ENCODE results near the gene SLC46A2. TPM values are rescaled to one million over a fixed set of nuclear protein-coding genes. Genes with fewer than 3 reads are reported as not detected.

SLC46A2 gene
- polyA plus RNA-seq, 1 experiment: not detected

- no peak overlapping the region for H3K4me3 ChIP-seq (ENCODE audit: low read depth, low read length)
- ChIA-PET CTCF (interaction anchor here (0.6 kb wide), 1 partner anchor 54 kb away, joined by 4 read pairs; no protein-coding TSS in a partner anchor), POLR2A (no interaction called here)
- DNase-seq (ENCODE audit: low read depth): no peak
- no peaks in the 10 kb centered on the region for H3K36me3 ChIP-seq (ENCODE audit: control insufficient read depth, insufficient read depth, low read length)
- TF ChIP-seq, protein P1, sequence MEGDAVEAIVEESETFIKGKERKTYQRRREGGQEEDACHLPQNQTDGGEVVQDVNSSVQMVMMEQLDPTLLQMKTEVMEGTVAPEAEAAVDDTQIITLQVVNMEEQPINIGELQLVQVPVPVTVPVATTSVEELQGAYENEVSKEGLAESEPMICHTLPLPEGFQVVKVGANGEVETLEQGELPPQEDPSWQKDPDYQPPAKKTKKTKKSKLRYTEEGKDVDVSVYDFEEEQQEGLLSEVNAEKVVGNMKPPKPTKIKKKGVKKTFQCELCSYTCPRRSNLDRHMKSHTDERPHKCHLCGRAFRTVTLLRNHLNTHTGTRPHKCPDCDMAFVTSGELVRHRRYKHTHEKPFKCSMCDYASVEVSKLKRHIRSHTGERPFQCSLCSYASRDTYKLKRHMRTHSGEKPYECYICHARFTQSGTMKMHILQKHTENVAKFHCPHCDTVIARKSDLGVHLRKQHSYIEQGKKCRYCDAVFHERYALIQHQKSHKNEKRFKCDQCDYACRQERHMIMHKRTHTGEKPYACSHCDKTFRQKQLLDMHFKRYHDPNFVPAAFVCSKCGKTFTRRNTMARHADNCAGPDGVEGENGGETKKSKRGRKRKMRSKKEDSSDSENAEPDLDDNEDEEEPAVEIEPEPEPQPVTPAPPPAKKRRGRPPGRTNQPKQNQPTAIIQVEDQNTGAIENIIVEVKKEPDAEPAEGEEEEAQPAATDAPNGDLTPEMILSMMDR (IDR thresholded peaks at IDR 0.05; ENCODE audit: insufficient read depth, low read depth, low read length): no peak
- no peaks in the 10 kb centered on the region for H3K27me3 ChIP-seq (ENCODE audit: control insufficient read depth, insufficient read depth, low read length)
These were observed 8.2 kb upstream of the SLC46A2 start for GRCh38 chr9:112898872-112899311.

DNA sequence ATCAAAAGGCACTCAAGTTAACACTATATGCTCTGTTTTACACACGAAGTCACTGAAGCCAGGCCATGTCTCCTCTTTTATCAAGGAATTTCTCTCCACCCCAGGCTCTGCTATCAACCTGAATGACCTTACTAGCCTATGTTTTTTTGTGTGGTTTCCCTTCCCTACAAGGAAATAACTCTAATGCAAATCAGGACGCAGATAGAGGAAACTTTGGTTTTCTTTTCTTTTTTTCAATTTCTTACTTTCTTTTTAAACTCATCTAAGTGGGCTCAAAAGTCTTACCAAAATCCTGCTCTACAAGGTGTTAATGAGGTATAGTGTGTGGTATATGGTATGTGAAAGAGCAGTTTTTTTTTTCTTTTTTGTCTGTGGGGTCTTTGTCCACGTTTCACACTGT lies 5.5 kb upstream of the SLC46A2 start:
- Histone ChIP-seq H3K36me3 (ENCODE audit: control insufficient read depth, insufficient read depth, low read length) (no peaks in the 10 kb centered on the region), H3K4me3 (ENCODE audit: low read depth, low read length) (no peak overlapping the region), H3K27me3 (ENCODE audit: control insufficient read depth, insufficient read depth, low read length) (peaks cover 5% of the 10 kb centered on the region)
- ChIA-PET POLR2A (no interaction called here), CTCF (no interaction called here)
- TF ChIP-seq, protein P1 (IDR thresholded peaks at IDR 0.05; ENCODE audit: insufficient read depth, low read depth, low read length): no peak
- no peak for DNase-seq (ENCODE audit: low read depth)

GRCh38 chr9:112894699-112895098 lies 4.0 kb upstream of the SLC46A2 start:
- no peak overlapping the region for H3K4me3 ChIP-seq (ENCODE audit: low read depth, low read length)
- ChIA-PET CTCF (interaction anchor here (1.1 to 3.3 kb wide), 2 partner anchors 8 to 13 kb away, joined by 4 to 14 read pairs; no protein-coding TSS in a partner anchor), POLR2A (interaction anchor here (0.7 kb wide), 1 partner anchor 162 kb away, joined by 3 read pairs; no protein-coding TSS in a partner anchor)
- TF ChIP-seq, protein P1 (IDR thresholded peaks at IDR 0.05; ENCODE audit: insufficient read depth, low read depth, low read length): no peak
- DNase-seq (ENCODE audit: low read depth): no peak
- no peaks in the 10 kb centered on the region for H3K36me3 ChIP-seq (ENCODE audit: control insufficient read depth, insufficient read depth, low read length)
- peaks cover 5% of the 10 kb centered on the region for H3K27me3 ChIP-seq (ENCODE audit: control insufficient read depth, insufficient read depth, low read length)

GRCh38 chr9:112894041-112894440 lies 3.4 kb upstream of the SLC46A2 start:
- DNase-seq (ENCODE audit: low read depth): no peak
- H3K4me3 ChIP-seq (ENCODE audit: low read depth, low read length): no peak overlapping the region
- TF ChIP-seq, protein P1 (IDR thresholded peaks at IDR 0.05; ENCODE audit: insufficient read depth, low read depth, low read length): no peak
- H3K27me3 ChIP-seq (ENCODE audit: control insufficient read depth, insufficient read depth, low read length): peaks cover 7% of the 10 kb centered on the region
- ChIA-PET POLR2A (interaction anchor here (0.7 kb wide), 1 partner anchor 163 kb away, joined by 3 read pairs; no protein-coding TSS in a partner anchor), CTCF (interaction anchor here (1.1 to 3.3 kb wide), 2 partner anchors 9 to 12 kb away, joined by 4 to 14 read pairs; no protein-coding TSS in a partner anchor)
- no peaks in the 10 kb centered on the region for H3K36me3 ChIP-seq (ENCODE audit: control insufficient read depth, insufficient read depth, low read length)

DNA sequence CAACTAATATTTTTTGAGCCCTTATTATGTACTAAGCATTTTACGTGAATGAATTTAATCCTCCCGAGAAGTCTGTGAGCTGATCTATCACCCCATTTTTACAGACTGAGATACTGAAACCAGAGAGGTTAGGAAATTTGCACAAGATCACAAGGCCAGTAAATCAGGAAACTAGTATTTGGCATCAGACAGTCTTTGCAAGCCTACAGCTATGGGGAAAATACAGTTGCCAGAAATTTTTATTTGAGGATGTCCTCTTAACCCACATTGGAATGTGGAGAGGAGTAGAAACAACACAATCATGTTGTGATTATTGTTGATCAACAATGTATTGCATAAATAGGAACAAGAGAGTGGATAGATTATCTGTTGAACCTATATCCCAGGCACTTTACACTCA lies 2.3 kb upstream of the SLC46A2 start:
- POLR2A ChIA-PET: no interaction called here
- no peak overlapping the region for H3K4me3 ChIP-seq (ENCODE audit: low read depth, low read length)
- peaks cover 7% of the 10 kb centered on the region for H3K27me3 ChIP-seq (ENCODE audit: control insufficient read depth, insufficient read depth, low read length)
- no peak for DNase-seq (ENCODE audit: low read depth)
- TF ChIP-seq, protein P1 (IDR thresholded peaks at IDR 0.05; ENCODE audit: insufficient read depth, low read depth, low read length): no peak
- CTCF ChIA-PET: interaction anchor here (3.3 kb wide), 1 partner anchor 10 kb away, joined by 14 read pairs; no protein-coding TSS in a partner anchor
- H3K36me3 ChIP-seq (ENCODE audit: control insufficient read depth, insufficient read depth, low read length): no peaks in the 10 kb centered on the region
